Hematopoietic multipotent progenitor cell (in vitro differentiated cells): ENCODE data around the gene CENPM. TPM values are rescaled to one million over a fixed set of nuclear protein-coding genes. Genes with fewer than 3 reads are reported as not detected.

Source experiments
- DNase-seq, 3 donors: peaks; one replicate each; pipeline ENCODE4 v3.0.0-alpha.2; 2011 to 2015; ENCODE audit warnings: low read depth in 2 of 3, low spot score in 2 of 3
- total RNA-seq: library from RNA; depleted of rRNA; stranded (reverse); fragments of >200 nt; gene quantifications from one replicate; pipeline ENCODE4 v1.2.3, GENCODE V29; 2012

Gene CENPM
- total RNA-seq, 1 donor, result 19.9 TPM

GRCh38 chr22:41933411-41934177 lies 13.4 kb downstream of the CENPM start:
- peak in 1 of 3 donors; percentile 67 for DNase-seq

- no peak for DNase-seq
Observed at GRCh38 chr22:41932353-41932752, 14.6 kb downstream of the CENPM start.

GRCh38 chr22:41931701-41932269 lies 15.2 kb downstream of the CENPM start:
- no peak for DNase-seq

GRCh38 chr22:41929418-41929810 lies 17.5 kb downstream of the CENPM start:
- DNase-seq, result no peak

GRCh38 chr22:41928593-41929417 lies 18.1 kb downstream of the CENPM start:
- DNase-seq, result no peak

- DNase-seq, result no peak
Observed at GRCh38 chr22:41927813-41928212, 19.1 kb downstream of the CENPM start.

GRCh38 chr22:41925783-41926460 lies 21.0 kb downstream of the CENPM start:
- DNase-seq, result peak in 2 of 3 donors; percentile 73

GRCh38 chr22:41923595-41924276 lies 23.2 kb downstream of the CENPM start:
- no peak for DNase-seq

- DNase-seq, result no peak
Observed at GRCh38 chr22:41922940-41923594, 23.9 kb downstream of the CENPM start.

- no peak for DNase-seq
Observed at GRCh38 chr22:41922328-41922727, 24.6 kb downstream of the CENPM start.

- no peak for DNase-seq
Observed at GRCh38 chr22:41920271-41920976, 26.5 kb downstream of the CENPM start.

- peak in 2 of 3 donors; percentile 58 to 70 for DNase-seq
Observed at GRCh38 chr22:41919357-41920224, 27.4 kb downstream of the CENPM start.

GRCh38 chr22:41917903-41918791 lies 28.8 kb downstream of the CENPM start:
- DNase-seq, result peak in 2 of 3 donors; percentile 68 to 77

- DNase-seq, result no peak
Observed at GRCh38 chr22:41917375-41917902, 29.5 kb downstream of the CENPM start.

GRCh38 chr22:41916745-41917358 lies 30.1 kb downstream of the CENPM start:
- no peak for DNase-seq

- DNase-seq, result no peak
Observed at GRCh38 chr22:41915786-41916493, 31.0 kb downstream of the CENPM start.
